ENCODE data around the gene SLC9A9.

Gene SLC9A9

GRCh38 chr3:143351354-143351753 lies 496.9 kb downstream of the SLC9A9 start:
- no peak overlapping the region for H3K4me3 ChIP-seq (ENCODE audit: low read length)
- TF ChIP-seq, protein P1, sequence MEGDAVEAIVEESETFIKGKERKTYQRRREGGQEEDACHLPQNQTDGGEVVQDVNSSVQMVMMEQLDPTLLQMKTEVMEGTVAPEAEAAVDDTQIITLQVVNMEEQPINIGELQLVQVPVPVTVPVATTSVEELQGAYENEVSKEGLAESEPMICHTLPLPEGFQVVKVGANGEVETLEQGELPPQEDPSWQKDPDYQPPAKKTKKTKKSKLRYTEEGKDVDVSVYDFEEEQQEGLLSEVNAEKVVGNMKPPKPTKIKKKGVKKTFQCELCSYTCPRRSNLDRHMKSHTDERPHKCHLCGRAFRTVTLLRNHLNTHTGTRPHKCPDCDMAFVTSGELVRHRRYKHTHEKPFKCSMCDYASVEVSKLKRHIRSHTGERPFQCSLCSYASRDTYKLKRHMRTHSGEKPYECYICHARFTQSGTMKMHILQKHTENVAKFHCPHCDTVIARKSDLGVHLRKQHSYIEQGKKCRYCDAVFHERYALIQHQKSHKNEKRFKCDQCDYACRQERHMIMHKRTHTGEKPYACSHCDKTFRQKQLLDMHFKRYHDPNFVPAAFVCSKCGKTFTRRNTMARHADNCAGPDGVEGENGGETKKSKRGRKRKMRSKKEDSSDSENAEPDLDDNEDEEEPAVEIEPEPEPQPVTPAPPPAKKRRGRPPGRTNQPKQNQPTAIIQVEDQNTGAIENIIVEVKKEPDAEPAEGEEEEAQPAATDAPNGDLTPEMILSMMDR (IDR thresholded peaks at IDR 0.05; ENCODE audit: insufficient read depth, low read depth, low read length, missing control alignments), result no peak
- no peak for DNase-seq (ENCODE audit: low read depth)

DNA sequence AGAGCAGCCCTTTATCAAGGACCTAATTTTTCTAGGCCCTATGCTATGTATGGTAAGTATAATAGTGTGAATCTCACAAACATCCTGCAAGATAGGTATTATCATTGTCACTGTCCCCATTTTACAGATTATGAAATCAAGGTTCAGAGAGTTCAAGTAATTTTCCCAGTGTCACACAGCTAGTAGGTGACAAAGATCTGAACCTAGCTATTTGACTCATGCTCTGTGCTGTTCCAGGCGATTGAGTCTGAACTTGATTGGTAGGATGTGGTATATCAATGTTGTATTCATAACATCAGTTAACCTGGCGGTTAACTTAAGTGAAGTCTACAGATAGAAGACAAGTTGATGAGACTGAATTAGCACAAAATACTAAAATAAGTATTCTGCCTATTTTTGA lies 498.8 kb downstream of the SLC9A9 start:
- DNase-seq (ENCODE audit: low read depth), result no peak
- TF ChIP-seq, protein P1 (IDR thresholded peaks at IDR 0.05; ENCODE audit: insufficient read depth, low read depth, low read length, missing control alignments), result no peak
- H3K4me3 ChIP-seq (ENCODE audit: low read length), result no peak overlapping the region

DNA sequence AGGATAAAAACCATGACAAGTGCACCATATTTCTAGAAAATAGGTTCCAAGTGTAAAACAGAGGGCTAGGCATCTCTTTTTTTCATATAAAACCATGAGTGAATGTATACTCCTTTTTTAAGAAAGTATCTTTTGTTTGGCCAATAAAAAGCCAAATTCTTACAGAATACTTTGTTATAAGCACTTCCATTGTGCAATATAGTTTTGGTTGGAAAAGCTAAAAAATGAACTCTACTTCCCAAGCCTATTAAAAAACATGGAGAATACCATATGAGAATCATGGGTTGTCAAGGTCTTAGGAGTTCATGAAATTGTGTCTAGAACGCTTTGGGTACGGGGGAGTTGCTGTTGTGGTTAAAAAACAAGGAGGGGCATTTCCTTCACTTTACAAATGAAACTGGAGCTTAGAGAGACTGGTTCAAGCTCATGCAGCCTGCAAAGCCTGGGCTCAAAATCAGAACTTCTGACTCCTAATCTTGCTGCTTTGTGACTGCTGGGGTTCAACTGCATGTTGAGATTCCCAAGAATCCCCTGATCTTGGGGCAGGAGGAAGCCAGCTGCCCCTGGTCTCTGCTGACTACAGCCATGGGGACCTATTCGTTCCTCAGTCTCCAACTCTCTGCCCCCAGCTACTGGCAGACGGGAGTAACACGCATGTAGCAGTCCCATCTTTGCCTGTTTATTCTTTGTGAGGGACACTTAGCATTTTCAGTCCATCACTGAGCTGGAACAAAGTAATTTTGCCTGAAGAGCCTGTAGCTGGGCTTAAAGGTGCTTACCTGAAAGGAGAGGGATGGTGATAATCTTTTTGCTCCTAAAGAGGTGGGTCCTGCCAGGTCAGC lies 499.6 kb downstream of the SLC9A9 start:
- DNase-seq (ENCODE audit: low read depth), result no peak
- TF ChIP-seq, protein P1 (IDR thresholded peaks at IDR 0.05; ENCODE audit: insufficient read depth, low read depth, low read length, missing control alignments), result no peak
- no peak overlapping the region for H3K4me3 ChIP-seq (ENCODE audit: low read length)

DNA sequence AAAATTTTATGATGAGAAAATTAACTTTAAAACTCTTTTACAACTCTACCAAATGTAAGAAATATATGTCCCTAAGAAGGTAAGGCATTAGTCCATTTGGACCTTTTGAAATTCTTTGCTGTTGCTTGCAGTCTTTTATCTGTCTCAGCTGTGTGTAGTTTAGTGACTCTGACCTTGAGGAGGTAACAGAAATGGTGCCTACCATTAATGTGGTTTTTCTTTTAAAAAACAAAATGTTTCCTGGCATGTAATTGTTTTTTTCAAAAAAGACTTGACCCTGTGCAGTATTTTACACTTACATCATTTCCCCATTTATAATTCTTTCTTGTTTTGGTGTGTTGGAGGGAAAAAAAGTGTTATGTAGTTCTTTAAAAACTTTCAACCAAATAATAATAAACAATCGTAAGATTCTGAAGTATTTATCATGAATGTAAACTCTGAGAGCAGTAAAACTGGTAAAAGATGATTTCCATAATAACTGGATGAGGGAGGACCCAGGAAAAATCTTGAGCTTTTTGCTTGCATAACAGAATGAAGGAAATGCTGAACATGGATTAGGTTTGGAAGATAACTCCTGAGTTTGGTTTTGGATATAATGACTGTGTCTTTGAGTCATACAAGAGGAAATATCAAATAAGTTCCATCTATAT lies 503.6 kb downstream of the SLC9A9 start:
- H3K4me3 ChIP-seq (ENCODE audit: low read length), result no peak overlapping the region
- DNase-seq (ENCODE audit: low read depth), result no peak
- TF ChIP-seq, protein P1 (IDR thresholded peaks at IDR 0.05; ENCODE audit: insufficient read depth, low read depth, low read length, missing control alignments), result no peak

- H3K4me3 ChIP-seq (ENCODE audit: low read length), result no peak overlapping the region
- no peak for DNase-seq (ENCODE audit: low read depth)
- TF ChIP-seq, protein P1 (IDR thresholded peaks at IDR 0.05; ENCODE audit: insufficient read depth, low read depth, low read length, missing control alignments), result no peak
These were observed 504.3 kb downstream of the SLC9A9 start for GRCh38 chr3:143343944-143344343.

GRCh38 chr3:143343031-143343430 lies 505.2 kb downstream of the SLC9A9 start:
- no peak for DNase-seq (ENCODE audit: low read depth)
- H3K4me3 ChIP-seq (ENCODE audit: low read length), result no peak overlapping the region
- TF ChIP-seq, protein P1 (IDR thresholded peaks at IDR 0.05; ENCODE audit: insufficient read depth, low read depth, low read length, missing control alignments), result no peak

Measured in epithelial cell of esophagus (primary cell).